Measurements from ENCODE around the gene NUCKS1.

The NUCKS1 gene

GRCh38 chr1:205669341-205670149, 80.4 kb downstream of the NUCKS1 start:
- no peak for DNase-seq (ENCODE audit: low read depth in 2 of 2)

- DNase-seq (ENCODE audit: low read depth in 2 of 2): no peak
These were observed 81.0 kb downstream of the NUCKS1 start for GRCh38 chr1:205668951-205669340.

- DNase-seq (ENCODE audit: low read depth in 2 of 2): no peak
These were observed 81.9 kb downstream of the NUCKS1 start for GRCh38 chr1:205667909-205668643.

DNA sequence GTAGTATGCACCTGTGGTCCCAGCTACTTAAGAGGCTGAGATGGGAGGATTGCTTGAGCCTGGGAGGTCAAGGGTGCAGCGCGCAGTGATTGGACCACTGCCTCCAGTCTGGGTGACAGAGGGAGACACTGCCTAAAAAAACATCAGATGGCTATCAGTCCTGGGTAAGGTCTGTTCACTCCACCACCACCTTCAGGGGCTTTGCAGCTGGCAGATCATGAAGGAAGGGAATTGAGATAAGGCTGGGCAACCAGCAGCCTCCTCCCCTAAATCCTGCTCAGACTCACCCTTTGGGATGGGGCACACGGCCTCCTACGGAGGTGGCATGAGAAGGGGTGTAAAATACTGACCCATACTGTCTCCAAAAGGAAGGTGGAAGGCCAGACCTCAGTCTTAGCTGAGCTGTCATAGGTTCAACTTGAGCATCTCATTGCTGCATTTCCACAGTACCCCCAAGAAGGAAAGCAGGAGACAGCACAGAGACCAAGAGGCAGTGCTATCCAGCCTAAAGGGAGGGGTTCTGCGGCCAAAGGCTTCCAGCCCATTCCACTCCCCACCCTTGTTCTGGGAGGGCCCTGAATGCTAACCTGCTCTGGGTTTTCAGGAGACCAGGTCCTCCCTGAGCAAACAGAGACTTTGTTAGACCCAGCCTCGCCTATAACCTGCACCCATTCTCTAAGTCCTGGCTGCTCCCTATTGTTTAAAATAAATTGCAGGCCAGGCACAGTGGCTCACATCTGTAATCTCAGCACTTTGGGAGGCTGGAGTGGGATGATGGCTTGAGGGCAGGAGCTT, 83.4 kb downstream of the NUCKS1 start:
- DNase-seq (ENCODE audit: low read depth in 2 of 2): no peak

GRCh38 chr1:205665201-205666045, 84.6 kb downstream of the NUCKS1 start:
- DNase-seq (ENCODE audit: low read depth in 2 of 2): no peak

DNA sequence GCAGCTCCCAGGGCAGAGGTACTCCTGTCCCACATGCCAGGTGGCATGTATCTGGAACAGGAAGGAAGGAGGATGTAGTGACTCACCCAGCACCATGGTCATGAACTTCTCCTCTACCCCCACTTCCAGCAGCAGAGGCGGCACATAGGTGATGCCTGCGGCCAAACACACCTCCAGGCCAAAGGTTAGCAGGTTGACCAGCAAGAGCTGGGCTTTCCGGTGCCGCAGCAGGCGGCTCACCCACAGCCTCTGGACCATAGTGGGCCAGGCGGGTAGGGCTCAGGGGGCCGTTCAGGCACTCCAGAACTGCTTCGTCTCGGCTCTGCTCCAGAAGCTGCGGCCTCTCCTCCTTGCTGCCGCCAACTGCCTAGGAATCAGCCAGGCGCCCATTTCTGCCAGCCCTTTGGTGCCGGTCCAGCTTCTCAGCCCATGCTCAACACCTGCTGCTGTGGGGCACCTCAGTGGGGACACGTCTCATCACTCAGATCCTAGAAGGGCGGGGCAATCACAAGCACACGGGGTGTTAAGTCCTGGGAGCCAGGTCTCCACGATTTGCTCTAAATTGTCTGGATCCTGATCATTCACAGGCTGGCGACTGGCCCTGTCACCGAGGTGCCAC, 85.5 kb downstream of the NUCKS1 start:
- no peak for DNase-seq (ENCODE audit: low read depth in 2 of 2)

GRCh38 chr1:205663286-205663936, 86.6 kb downstream of the NUCKS1 start:
- DNase-seq (ENCODE audit: low read depth in 2 of 2): no peak
